Measurements from ENCODE around the gene DLD. TPM values are rescaled to one million over a fixed set of nuclear protein-coding genes. Genes with fewer than 3 reads are reported as not detected.

DLD gene
- total and polyA plus RNA-seq, 9 of the 15 experiments (the other 6 are each of a cell fraction or from before 2014, with no cell fraction given), result 130 to 639 (median 247) TPM

DNA sequence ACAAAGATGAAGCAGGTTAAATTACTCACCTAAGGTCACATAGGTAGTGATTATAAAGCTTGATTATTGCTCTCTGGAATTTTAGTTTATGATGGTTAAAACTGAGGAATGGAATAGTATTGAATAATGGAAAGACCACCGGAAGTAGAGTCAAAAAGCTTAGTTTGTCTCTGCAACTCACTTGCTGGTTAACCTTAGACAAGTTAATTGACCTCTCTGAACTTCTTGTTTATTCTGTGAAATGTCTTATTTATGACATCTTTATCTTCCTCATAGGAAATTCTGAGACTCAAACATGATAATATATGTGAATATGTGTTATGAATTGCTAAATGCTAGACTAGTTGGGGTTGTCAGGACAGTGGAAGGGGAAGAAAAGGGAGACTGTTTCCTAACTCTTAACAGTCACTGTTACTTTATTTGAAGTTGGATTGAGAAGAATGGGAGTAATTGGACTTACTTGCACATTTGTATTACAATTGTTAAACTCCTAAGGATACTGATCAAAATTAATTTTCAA is 9.6 kb downstream of the DLD start:
- WGBS (ENCODE audit: insufficient coverage, low coverage, missing lambda C conversion rate), result 81% methylated on average over 1 of the region's 1 CpG
- H3K9me3 ChIP-seq (replicated peaks; ENCODE audit: control insufficient read depth, insufficient read depth, low read depth, low read length), result no peaks in the 10 kb centered on the region
- in situ Hi-C loops (cut with MboI), result no loop called here
- H4K20me1 ChIP-seq (replicated peaks; ENCODE audit: control insufficient read depth, insufficient read depth, low read length), result peaks cover 7% of the 10 kb centered on the region; the same call in 1 of the 2 replicates
- TF ChIP-seq, protein P1, sequence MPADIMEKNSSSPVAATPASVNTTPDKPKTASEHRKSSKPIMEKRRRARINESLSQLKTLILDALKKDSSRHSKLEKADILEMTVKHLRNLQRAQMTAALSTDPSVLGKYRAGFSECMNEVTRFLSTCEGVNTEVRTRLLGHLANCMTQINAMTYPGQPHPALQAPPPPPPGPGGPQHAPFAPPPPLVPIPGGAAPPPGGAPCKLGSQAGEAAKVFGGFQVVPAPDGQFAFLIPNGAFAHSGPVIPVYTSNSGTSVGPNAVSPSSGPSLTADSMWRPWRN (IDR thresholded peaks at IDR 0.05; ENCODE audit: low read depth), result no peak
- TF ChIP-seq RBM25 (IDR thresholded peaks at IDR 0.05; ENCODE audit: low read depth, low read length, severe bottlenecking) (peak; percentile 99), ZFPM2 (CRISPR knock-in tag; IDR thresholded peaks at IDR 0.05) (no peak), EP400 (IDR thresholded peaks at IDR 0.05) (peak; percentile 19; the same call in 1 of the 2 replicates), KDM1A (IDR thresholded peaks at IDR 0.05) (peak; percentile 78 to 87), ZFP36 (IDR thresholded peaks at IDR 0.05; ENCODE audit: low read depth, low read length, partially characterized antibody) (peak; percentile 79), GATAD2B (IDR thresholded peaks at IDR 0.05; ENCODE audit: borderline replicate concordance) (0 out of 2 replicates have a peak, but pooled peaks have one; percentile 9), ZNF668 (CRISPR knock-in tag; IDR thresholded peaks at IDR 0.05) (0 out of 2 replicates have a peak, but pooled peaks have one; percentile 23), HDAC2 (IDR thresholded peaks at IDR 0.05) (0 out of 2 replicates have a peak, but pooled peaks have one; percentile 63), NFIX (CRISPR knock-in tag; IDR thresholded peaks at IDR 0.05; ENCODE audit: low read depth) (no peak), ADNP (tag; IDR thresholded peaks at IDR 0.05) (peak; percentile 92), BACH1 (tag; IDR thresholded peaks at IDR 0.05) (no peak), BCOR (IDR thresholded peaks at IDR 0.05) (peak; percentile 97), RCOR1 (IDR thresholded peaks at IDR 0.05; ENCODE audit: borderline replicate concordance in 1 of 2, low read depth in 2 of 2, low read length in 2 of 2) (peak in 1 of 2 experiments; percentile 42; a peak in 1 of 4 replicates), ILF3 (IDR thresholded peaks at IDR 0.05; ENCODE audit: borderline replicate concordance) (0 out of 2 replicates have a peak, but pooled peaks have one; percentile 38), HMG20A (CRISPR knock-in tag; conservative IDR thresholded peaks at IDR 0.05) (no peak), CHD4 (IDR thresholded peaks at IDR 0.05; ENCODE audit: insufficient read depth, insufficient replicate concordance, low read depth, low read length, poor library complexity, severe bottlenecking) (peak; percentile 72)
- ChIA-PET POLR2A (interaction anchor here (0.7 to 1.5 kb wide), 2 partner anchors 9 to 10 kb away, joined by 4 to 5 read pairs; partner anchors contain the start of gene DLD), CTCF (ENCODE audit: low intra/inter-chr PET ratio) (no interaction called here)
- no peaks in the 10 kb centered on the region; a peak in 2 of 5 replicates for H3K4me1 ChIP-seq (replicated peaks in 1 of 2; ENCODE audit: control insufficient read depth in 2 of 2, insufficient read depth in 2 of 2, low read length in 2 of 2)
- H3K9ac ChIP-seq (ENCODE audit: insufficient read depth in 1 of 2, low read depth in 2 of 2, low read length in 2 of 2), result no peak overlapping the region
- BruUV-seq (replicated peaks), result no TSS peak
- H3K4me2 ChIP-seq (ENCODE audit: insufficient read depth, low read length), result no peak overlapping the region
- H3K79me2 ChIP-seq (ENCODE audit: control insufficient read depth, insufficient read depth, low read length), result peaks cover 68% of the 10 kb centered on the region
- intact Hi-C loops (cut with micrococcal nuclease), result no loop called here
- H3K27me3 ChIP-seq (ENCODE audit: control insufficient read depth in 2 of 2, insufficient read depth in 2 of 2, low read length in 2 of 2), result no peaks in the 10 kb centered on the region
- H3K36me3 ChIP-seq (ENCODE audit: control insufficient read depth, insufficient read depth, low read length), result peaks cover 83% of the 10 kb centered on the region
- DNase-seq (ENCODE audit: extremely low read depth in 1 of 4, low spot score in 3 of 4) (no peak), FAIRE-seq (no peak), ATAC-seq (no peak)
- no peak overlapping the region for H3K27ac ChIP-seq (ENCODE audit: extremely low read depth, low read depth, low read length)
- H3K9me1 ChIP-seq (ENCODE audit: control insufficient read depth, insufficient read depth, low read length), result no peaks in the 10 kb centered on the region
- no peak overlapping the region for H3K4me3 ChIP-seq
- no peak overlapping the region for H2AFZ ChIP-seq (ENCODE audit: low read depth, low read length)
